Nephron (organoid): Measurements from ENCODE around the gene VAT1.
"Not testable (repeated sequence)": the region's sequence is repeated elsewhere in the genome, so short reads cannot be mapped to it uniquely, and the experiment has no call there.

Experiments
- H3K27ac Mint-ChIP-seq, 3 experiments: 2 replicates each; pipeline ENCODE4 v1.8.0; 2020; ENCODE audit warnings: mixed read lengths in 3 of 3, mild to moderate bottlenecking in 2 of 3, moderate library complexity in 1 of 3
- H3K27me3 Mint-ChIP-seq: 2 replicates; pipeline ENCODE4 v1.8.0; 2021; ENCODE audit warnings: low read depth, mild to moderate bottlenecking, moderate library complexity, mixed read lengths
- H3K36me3 Mint-ChIP-seq: 2 replicates; pipeline ENCODE4 v1.8.0; 2020; ENCODE audit warnings: low read depth, mixed read lengths
- H3K4me1 Mint-ChIP-seq: 2 replicates; pipeline ENCODE4 v1.8.0; 2020; ENCODE audit warnings: mixed read lengths
- H3K4me3 Mint-ChIP-seq, 3 experiments: 2 replicates each; pipeline ENCODE4 v1.8.0; 2020; ENCODE audit warnings: mild to moderate bottlenecking in 3 of 3, mixed read lengths in 3 of 3, moderate library complexity in 2 of 3
- H3K9me3 Mint-ChIP-seq: 2 replicates; pipeline ENCODE4 v1.8.0; 2020; ENCODE audit warnings: mixed read lengths
- CTCF ChIP-seq, 3 experiments: fragments of 200-600 bp; sonication (generic); IDR thresholded peaks; one replicate each; pipeline ENCODE4 v1.5.0; 2021; ENCODE audit warnings: antibody characterized with exemption in 3 of 3; ENCODE audit not compliant: unreplicated experiment in 3 of 3

The VAT1 gene

GRCh38 chr17:43062984-43063638 lies 40.9 kb upstream of the VAT1 start:
- Mint-ChIP-seq H3K9me3 (no peaks in the 10 kb centered on the region), H3K4me1 (no peaks in the 10 kb centered on the region), H3K27me3 (no peaks in the 10 kb centered on the region), H3K27ac (no peak overlapping the region), H3K4me3 (no peak overlapping the region), H3K36me3 (peaks cover 12% of the 10 kb centered on the region)
- TF ChIP-seq CTCF (IDR thresholded peaks at IDR 0.05; ENCODE audit: unreplicated experiment in 3 of 3): no peak

- peaks cover 27% of the 10 kb centered on the region for H3K36me3 Mint-ChIP-seq
- H3K27ac Mint-ChIP-seq: no peak overlapping the region
- H3K27me3 Mint-ChIP-seq: no peaks in the 10 kb centered on the region
These were observed 33.9 kb upstream of the VAT1 start for GRCh38 chr17:43056051-43056450.

GRCh38 chr17:43053008-43053407 lies 30.8 kb upstream of the VAT1 start:
- H3K4me1 Mint-ChIP-seq, H3K9me3 Mint-ChIP-seq, H3K4me3 Mint-ChIP-seq, H3K27ac Mint-ChIP-seq, H3K27me3 Mint-ChIP-seq: not testable (repeated sequence)
- peaks cover 34% of the 10 kb centered on the region for H3K36me3 Mint-ChIP-seq

More at GRCh38 chr17:43056051-43056450, 33.9 kb upstream of the VAT1 start:
- Mint-ChIP-seq H3K4me1 (no peaks in the 10 kb centered on the region), H3K4me3 (no peak overlapping the region), H3K9me3 (no peaks in the 10 kb centered on the region)
- no peak for TF ChIP-seq CTCF (IDR thresholded peaks at IDR 0.05; ENCODE audit: unreplicated experiment in 3 of 3)

GRCh38 chr17:43051969-43052368 lies 29.8 kb upstream of the VAT1 start:
- no peaks in the 10 kb centered on the region for H3K9me3 Mint-ChIP-seq
- no peaks in the 10 kb centered on the region for H3K4me1 Mint-ChIP-seq
- no peak overlapping the region for H3K27ac Mint-ChIP-seq
- no peak for TF ChIP-seq CTCF (IDR thresholded peaks at IDR 0.05; ENCODE audit: unreplicated experiment in 3 of 3)
- no peaks in the 10 kb centered on the region for H3K27me3 Mint-ChIP-seq
- H3K4me3 Mint-ChIP-seq: no peak overlapping the region
- H3K36me3 Mint-ChIP-seq: peaks cover 37% of the 10 kb centered on the region

GRCh38 chr17:43044024-43044423 lies 21.8 kb upstream of the VAT1 start:
- no peaks in the 10 kb centered on the region for H3K27me3 Mint-ChIP-seq
- peaks cover 8% of the 10 kb centered on the region for H3K36me3 Mint-ChIP-seq
- H3K27ac Mint-ChIP-seq: no peak overlapping the region
- H3K9me3 Mint-ChIP-seq: no peaks in the 10 kb centered on the region
- no peak overlapping the region for H3K4me3 Mint-ChIP-seq
- no peak for TF ChIP-seq CTCF (IDR thresholded peaks at IDR 0.05; ENCODE audit: unreplicated experiment in 3 of 3)
- H3K4me1 Mint-ChIP-seq: no peaks in the 10 kb centered on the region

- Mint-ChIP-seq H3K27me3 (no peaks in the 10 kb centered on the region), H3K27ac (no peak overlapping the region), H3K36me3 (peaks cover 5% of the 10 kb centered on the region), H3K4me3 (no peak overlapping the region), H3K4me1 (no peaks in the 10 kb centered on the region), H3K9me3 (no peaks in the 10 kb centered on the region)
- TF ChIP-seq CTCF (IDR thresholded peaks at IDR 0.05; ENCODE audit: unreplicated experiment in 3 of 3): no peak
These were observed 21.1 kb upstream of the VAT1 start for GRCh38 chr17:43043307-43043706.
